Neural cell (in vitro differentiated cells): ENCODE results near the gene GFRA4. TPM values are rescaled to one million over a fixed set of nuclear protein-coding genes. Genes with fewer than 3 reads are reported as not detected.
A peak's percentile ranks its signal among the peaks of the same experiment; 100 is the strongest.

ENCODE experiments used
- H2AFZ ChIP-seq: fragments of 200-600, 300-800 bp; sonication (generic), shearing (Covaris generic); 2 replicates; pipeline ENCODE4 v1.6.0; 2014; ENCODE audit warnings: low read depth, mild to moderate bottlenecking, antibody characterized with exemption, low read length, moderate library complexity
- H3F3A ChIP-seq: fragments of 200-600 bp; shearing (Covaris generic); 2 replicates; pipeline ENCODE4 v1.6.1; 2016; ENCODE audit warnings: mild to moderate bottlenecking, moderate library complexity, mixed read lengths, antibody characterized with exemption, low read length; ENCODE audit not compliant: insufficient read depth, poor library complexity, severe bottlenecking
- H3K27ac ChIP-seq: fragments of 200-600, 300-800 bp; sonication (generic), shearing (Covaris generic); 2 replicates; pipeline ENCODE4 v1.5.1; 2014; ENCODE audit warnings: mild to moderate bottlenecking, low read length, moderate library complexity
- H3K27me3 ChIP-seq: fragments of 300-800, 200-600 bp; sonication (generic), shearing (Covaris generic); 2 replicates; pipeline ENCODE4 v1.6.0; 2014; ENCODE audit warnings: mild to moderate bottlenecking, low read depth, low read length, moderate library complexity; ENCODE audit not compliant: insufficient read depth
- H3K36me3 ChIP-seq: fragments of 300-800, 200-600 bp; sonication (generic), shearing (Covaris generic); 2 replicates; pipeline ENCODE4 v1.5.1; 2014; ENCODE audit warnings: mild to moderate bottlenecking, antibody characterized with exemption, low read length, moderate library complexity; ENCODE audit not compliant: insufficient read depth
- H3K4me2 ChIP-seq: fragments of 300-800, 200-600 bp; sonication (generic), shearing (Covaris generic); 2 replicates; pipeline ENCODE4 v1.6.0; 2014; ENCODE audit warnings: mild to moderate bottlenecking, low read length
- H3K4me3 ChIP-seq: fragments of 300-800, 200-600 bp; sonication (generic), shearing (Covaris generic); 2 replicates; pipeline ENCODE4 v1.5.1; 2014; ENCODE audit warnings: mild to moderate bottlenecking, low read length, moderate library complexity
- H3K79me2 ChIP-seq: fragments of 200-600 bp; shearing (Covaris generic); replicated peaks from 2 replicates; pipeline ENCODE4 v1.6.0; 2014; ENCODE audit warnings: mild to moderate bottlenecking, low read length, moderate library complexity; ENCODE audit not compliant: insufficient read depth
- H3K9ac ChIP-seq: fragments of 300-800, 200-600 bp; sonication (generic), shearing (Covaris generic); 2 replicates; pipeline ENCODE4 v1.6.1; 2016; ENCODE audit warnings: mild to moderate bottlenecking, low read length, mixed read lengths
- H3K9me2 ChIP-seq: fragments of 200-600 bp; shearing (Covaris generic); 2 replicates; pipeline ENCODE4 v1.6.1; 2016; ENCODE audit warnings: mild to moderate bottlenecking, low read length, mixed read lengths; ENCODE audit not compliant: insufficient read depth
- H3K9me3 ChIP-seq: fragments of 200-600, 300-800 bp; sonication (generic), shearing (Covaris generic); 2 replicates; pipeline ENCODE4 v1.6.1; 2016; ENCODE audit warnings: mild to moderate bottlenecking, mixed run types, low read length, moderate library complexity, mixed read lengths
- H4K20me1 ChIP-seq: fragments of 200-600 bp; shearing (Covaris generic); 2 replicates; pipeline ENCODE4 v1.6.1; 2016; ENCODE audit warnings: mild to moderate bottlenecking, mixed run types; ENCODE audit not compliant: insufficient read depth
- EP300 ChIP-seq: fragments of 450-650 bp; conservative IDR thresholded peaks from 2 replicates; pipeline ENCODE4 v1.6.1; 2014; ENCODE audit warnings: antibody characterized with exemption, mild to moderate bottlenecking, moderate library complexity; ENCODE audit not compliant: poor library complexity, severe bottlenecking
- EZH2 ChIP-seq: fragments of 200-600, 300-800 bp; shearing (Covaris generic), sonication (generic); IDR thresholded peaks from 2 replicates; pipeline ENCODE4 v1.6.1; 2014; ENCODE audit warnings: antibody characterized with exemption, low read length, borderline replicate concordance, mild to moderate bottlenecking; ENCODE audit not compliant: insufficient read depth, poor library complexity, severe bottlenecking
- POLR2AphosphoS5 ChIP-seq: IDR thresholded peaks from 2 replicates; pipeline ENCODE4 v1.6.1; 2012
- RAD21 ChIP-seq: fragments of 450-650 bp; conservative IDR thresholded peaks from 2 replicates; pipeline ENCODE4 v1.6.1; 2014; ENCODE audit warnings: antibody characterized with exemption, mild to moderate bottlenecking, moderate library complexity
- SMC3 ChIP-seq: fragments of 450-650 bp; conservative IDR thresholded peaks from 2 replicates; pipeline ENCODE4 v1.6.1; 2014; ENCODE audit warnings: antibody characterized with exemption, mild to moderate bottlenecking, moderate library complexity; ENCODE audit not compliant: poor library complexity
- TAF1 ChIP-seq: IDR thresholded peaks from 2 replicates; pipeline ENCODE4 v1.6.1; 2012; ENCODE audit warnings: low read depth
- polyA plus RNA-seq: library from polyadenylated mRNA; depleted of rRNA; stranded (reverse); fragments of >200 nt; gene quantifications from 2 replicates; pipeline ENCODE4 v1.2.3, GENCODE V29; 2014
- TF ChIP-seq, protein P1 (sequence below): fragments of 450-650 bp; IDR thresholded peaks from 2 replicates; pipeline ENCODE4 v1.5.1; 2014; ENCODE audit warnings: antibody characterized with exemption, mild to moderate bottlenecking, moderate library complexity; ENCODE audit not compliant: poor library complexity, severe bottlenecking

The GFRA4 gene
- polyA plus RNA-seq, 1 donor from 2014 or later, result not detected

- TF ChIP-seq EP300 (no peak), SMC3 (no peak), EZH2 (no peak)
- TF ChIP-seq, protein P1, sequence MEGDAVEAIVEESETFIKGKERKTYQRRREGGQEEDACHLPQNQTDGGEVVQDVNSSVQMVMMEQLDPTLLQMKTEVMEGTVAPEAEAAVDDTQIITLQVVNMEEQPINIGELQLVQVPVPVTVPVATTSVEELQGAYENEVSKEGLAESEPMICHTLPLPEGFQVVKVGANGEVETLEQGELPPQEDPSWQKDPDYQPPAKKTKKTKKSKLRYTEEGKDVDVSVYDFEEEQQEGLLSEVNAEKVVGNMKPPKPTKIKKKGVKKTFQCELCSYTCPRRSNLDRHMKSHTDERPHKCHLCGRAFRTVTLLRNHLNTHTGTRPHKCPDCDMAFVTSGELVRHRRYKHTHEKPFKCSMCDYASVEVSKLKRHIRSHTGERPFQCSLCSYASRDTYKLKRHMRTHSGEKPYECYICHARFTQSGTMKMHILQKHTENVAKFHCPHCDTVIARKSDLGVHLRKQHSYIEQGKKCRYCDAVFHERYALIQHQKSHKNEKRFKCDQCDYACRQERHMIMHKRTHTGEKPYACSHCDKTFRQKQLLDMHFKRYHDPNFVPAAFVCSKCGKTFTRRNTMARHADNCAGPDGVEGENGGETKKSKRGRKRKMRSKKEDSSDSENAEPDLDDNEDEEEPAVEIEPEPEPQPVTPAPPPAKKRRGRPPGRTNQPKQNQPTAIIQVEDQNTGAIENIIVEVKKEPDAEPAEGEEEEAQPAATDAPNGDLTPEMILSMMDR, result peak; percentile 34
- no peaks in the 10 kb centered on the region for H3F3A ChIP-seq
- no peaks in the 10 kb centered on the region for H4K20me1 ChIP-seq
- no peaks in the 10 kb centered on the region for H3K36me3 ChIP-seq
- no peak overlapping the region for H3K4me2 ChIP-seq
- H3K9me2 ChIP-seq, result no peaks in the 10 kb centered on the region
- no peaks in the 10 kb centered on the region for H3K27me3 ChIP-seq
- no peak overlapping the region for H3K27ac ChIP-seq
- H3K79me2 ChIP-seq, result no peaks in the 10 kb centered on the region
- no peak overlapping the region for H3K4me3 ChIP-seq
- no peak overlapping the region for H2AFZ ChIP-seq
- H3K9ac ChIP-seq, result no peak overlapping the region
- no peaks in the 10 kb centered on the region for H3K9me3 ChIP-seq
Observed at GRCh38 chr20:3696200-3696599, 33.0 kb upstream of the GFRA4 start.

GRCh38 chr20:3694864-3695263 is 31.7 kb upstream of the GFRA4 start:
- Histone ChIP-seq H3K4me3 (no peak overlapping the region), H3K27me3 (no peaks in the 10 kb centered on the region), H3K36me3 (no peaks in the 10 kb centered on the region), H3K9me3 (no peaks in the 10 kb centered on the region), H3K9ac (no peak overlapping the region), H3K27ac (no peak overlapping the region), H4K20me1 (no peaks in the 10 kb centered on the region), H3K9me2 (no peaks in the 10 kb centered on the region), H3K79me2 (no peaks in the 10 kb centered on the region), H3K4me2 (no peak overlapping the region), H2AFZ (no peak overlapping the region), H3F3A (no peaks in the 10 kb centered on the region)
- TF ChIP-seq, protein P1, result no peak

GRCh38 chr20:3693376-3693775 is 30.2 kb upstream of the GFRA4 start:
- no peaks in the 10 kb centered on the region for H3K9me2 ChIP-seq
- no peak overlapping the region for H2AFZ ChIP-seq
- H3K79me2 ChIP-seq, result no peaks in the 10 kb centered on the region
- H4K20me1 ChIP-seq, result no peaks in the 10 kb centered on the region
- no peak overlapping the region for H3K4me3 ChIP-seq
- no peaks in the 10 kb centered on the region for H3F3A ChIP-seq
- no peaks in the 10 kb centered on the region for H3K27me3 ChIP-seq
- no peak overlapping the region for H3K27ac ChIP-seq
- no peaks in the 10 kb centered on the region for H3K9me3 ChIP-seq
- no peak overlapping the region for H3K4me2 ChIP-seq
- no peak for TF ChIP-seq EP300
- TF ChIP-seq, protein P1, result no peak
- no peak for TF ChIP-seq SMC3
- TF ChIP-seq POLR2AphosphoS5, result no peak
- no peak for TF ChIP-seq RAD21
- no peak for TF ChIP-seq TAF1
- H3K36me3 ChIP-seq, result no peaks in the 10 kb centered on the region
- no peak overlapping the region for H3K9ac ChIP-seq
